ENCODE results near the gene QRSL1.

DNA sequence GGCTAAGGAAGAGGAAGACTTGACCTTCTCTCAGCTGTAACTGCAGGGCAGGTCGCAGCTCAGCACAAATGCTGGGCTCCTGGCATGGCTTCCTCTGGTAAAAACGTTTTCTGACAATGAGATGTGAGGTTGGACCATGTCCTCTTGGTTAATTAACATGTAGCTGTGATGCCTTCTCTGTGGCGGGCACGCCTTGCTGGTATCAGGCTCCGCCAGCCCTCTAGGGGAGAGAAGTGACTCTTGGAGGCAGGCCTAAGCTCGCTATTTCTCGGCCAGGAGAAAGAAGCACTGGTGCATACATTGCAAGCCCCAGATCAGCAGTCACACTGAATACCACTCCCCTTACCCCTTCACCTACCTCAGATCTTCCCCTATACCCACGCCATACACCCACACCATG lies 65.0 kb downstream of the QRSL1 start:
- TF ChIP-seq, protein P1, sequence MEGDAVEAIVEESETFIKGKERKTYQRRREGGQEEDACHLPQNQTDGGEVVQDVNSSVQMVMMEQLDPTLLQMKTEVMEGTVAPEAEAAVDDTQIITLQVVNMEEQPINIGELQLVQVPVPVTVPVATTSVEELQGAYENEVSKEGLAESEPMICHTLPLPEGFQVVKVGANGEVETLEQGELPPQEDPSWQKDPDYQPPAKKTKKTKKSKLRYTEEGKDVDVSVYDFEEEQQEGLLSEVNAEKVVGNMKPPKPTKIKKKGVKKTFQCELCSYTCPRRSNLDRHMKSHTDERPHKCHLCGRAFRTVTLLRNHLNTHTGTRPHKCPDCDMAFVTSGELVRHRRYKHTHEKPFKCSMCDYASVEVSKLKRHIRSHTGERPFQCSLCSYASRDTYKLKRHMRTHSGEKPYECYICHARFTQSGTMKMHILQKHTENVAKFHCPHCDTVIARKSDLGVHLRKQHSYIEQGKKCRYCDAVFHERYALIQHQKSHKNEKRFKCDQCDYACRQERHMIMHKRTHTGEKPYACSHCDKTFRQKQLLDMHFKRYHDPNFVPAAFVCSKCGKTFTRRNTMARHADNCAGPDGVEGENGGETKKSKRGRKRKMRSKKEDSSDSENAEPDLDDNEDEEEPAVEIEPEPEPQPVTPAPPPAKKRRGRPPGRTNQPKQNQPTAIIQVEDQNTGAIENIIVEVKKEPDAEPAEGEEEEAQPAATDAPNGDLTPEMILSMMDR (IDR thresholded peaks at IDR 0.05; ENCODE audit: extremely low read depth in 1 of 2, insufficient read depth in 1 of 2, low read depth in 1 of 2, low read length in 2 of 2): no peak
- no peak for TF ChIP-seq POLR2AphosphoS5 (IDR thresholded peaks at IDR 0.05; ENCODE audit: insufficient read depth, low read depth, low read length)
- TF ChIP-seq EZH2 (IDR thresholded peaks at IDR 0.05; ENCODE audit: borderline replicate concordance, low read depth, low read length, severe bottlenecking): no peak

Measured in endothelial cell of umbilical vein (primary cell).